Measurements from ENCODE around the gene FLNB. TPM values are rescaled to one million over a fixed set of nuclear protein-coding genes. Genes with fewer than 3 reads are reported as not detected.

Gene FLNB
- total RNA-seq, 2 experiments from 2014 or later, result 39.7 to 42.1 TPM

DNA sequence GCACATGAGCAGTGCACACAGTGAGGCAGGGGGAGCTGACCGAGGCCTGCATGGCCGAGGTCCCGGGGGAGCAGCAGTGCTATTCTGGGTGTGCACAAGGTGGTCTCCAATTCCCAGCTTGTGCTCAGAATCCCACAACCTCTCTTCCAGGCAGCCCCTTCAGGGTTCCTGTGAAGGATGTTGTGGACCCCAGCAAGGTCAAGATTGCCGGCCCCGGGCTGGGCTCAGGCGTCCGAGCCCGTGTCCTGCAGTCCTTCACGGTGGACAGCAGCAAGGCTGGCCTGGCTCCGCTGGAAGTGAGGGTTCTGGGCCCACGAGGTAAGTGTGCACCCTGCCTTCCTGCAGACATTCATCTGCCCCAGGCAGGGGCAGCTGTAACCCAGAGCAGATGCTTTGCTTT, 122.4 kb downstream of the FLNB start:
- peaks cover 7% of the 10 kb centered on the region for H3K4me1 ChIP-seq (ENCODE audit: insufficient read depth, low read length)
- Mint-ChIP-seq H3K27me3 (no peaks in the 10 kb centered on the region), H3K27ac (no peak overlapping the region), H3K36me3 (ENCODE audit: low read depth) (peaks cover 95% of the 10 kb centered on the region), H3K4me1 (ENCODE audit: low read depth) (no peaks in the 10 kb centered on the region), H3K9me3 (no peaks in the 10 kb centered on the region), H3K4me3 (no peak overlapping the region)
- TF ChIP-seq, protein P1, sequence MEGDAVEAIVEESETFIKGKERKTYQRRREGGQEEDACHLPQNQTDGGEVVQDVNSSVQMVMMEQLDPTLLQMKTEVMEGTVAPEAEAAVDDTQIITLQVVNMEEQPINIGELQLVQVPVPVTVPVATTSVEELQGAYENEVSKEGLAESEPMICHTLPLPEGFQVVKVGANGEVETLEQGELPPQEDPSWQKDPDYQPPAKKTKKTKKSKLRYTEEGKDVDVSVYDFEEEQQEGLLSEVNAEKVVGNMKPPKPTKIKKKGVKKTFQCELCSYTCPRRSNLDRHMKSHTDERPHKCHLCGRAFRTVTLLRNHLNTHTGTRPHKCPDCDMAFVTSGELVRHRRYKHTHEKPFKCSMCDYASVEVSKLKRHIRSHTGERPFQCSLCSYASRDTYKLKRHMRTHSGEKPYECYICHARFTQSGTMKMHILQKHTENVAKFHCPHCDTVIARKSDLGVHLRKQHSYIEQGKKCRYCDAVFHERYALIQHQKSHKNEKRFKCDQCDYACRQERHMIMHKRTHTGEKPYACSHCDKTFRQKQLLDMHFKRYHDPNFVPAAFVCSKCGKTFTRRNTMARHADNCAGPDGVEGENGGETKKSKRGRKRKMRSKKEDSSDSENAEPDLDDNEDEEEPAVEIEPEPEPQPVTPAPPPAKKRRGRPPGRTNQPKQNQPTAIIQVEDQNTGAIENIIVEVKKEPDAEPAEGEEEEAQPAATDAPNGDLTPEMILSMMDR (IDR thresholded peaks at IDR 0.05), result no peak
- no peak for DNase-seq
- no peak overlapping the region for H3K4me3 ChIP-seq (ENCODE audit: low read length)
- no peaks in the 10 kb centered on the region for H3K9me3 ChIP-seq (ENCODE audit: control insufficient read depth in 1 of 2, insufficient read depth in 1 of 2, low read length in 2 of 2)
- intact Hi-C loops (cut with DNase I, micrococcal nuclease), result no loop called here
- ChIA-PET POLR2A (interaction anchor here (1.9 kb wide), 1 partner anchor 14 kb away, joined by 5 read pairs; no protein-coding TSS in a partner anchor), CTCF (no interaction called here)
- H3K27ac ChIP-seq (ENCODE audit: low read depth in 1 of 2, low read length in 2 of 2), result no peak overlapping the region
- no peak for ATAC-seq (ENCODE audit: poor library complexity)
- peaks cover 39% of the 10 kb centered on the region for H3K36me3 ChIP-seq (ENCODE audit: insufficient read depth, low read length)
- no peaks in the 10 kb centered on the region for H3K27me3 ChIP-seq (ENCODE audit: control insufficient read depth in 1 of 2, insufficient read depth in 2 of 2, low read length in 2 of 2)

DNA sequence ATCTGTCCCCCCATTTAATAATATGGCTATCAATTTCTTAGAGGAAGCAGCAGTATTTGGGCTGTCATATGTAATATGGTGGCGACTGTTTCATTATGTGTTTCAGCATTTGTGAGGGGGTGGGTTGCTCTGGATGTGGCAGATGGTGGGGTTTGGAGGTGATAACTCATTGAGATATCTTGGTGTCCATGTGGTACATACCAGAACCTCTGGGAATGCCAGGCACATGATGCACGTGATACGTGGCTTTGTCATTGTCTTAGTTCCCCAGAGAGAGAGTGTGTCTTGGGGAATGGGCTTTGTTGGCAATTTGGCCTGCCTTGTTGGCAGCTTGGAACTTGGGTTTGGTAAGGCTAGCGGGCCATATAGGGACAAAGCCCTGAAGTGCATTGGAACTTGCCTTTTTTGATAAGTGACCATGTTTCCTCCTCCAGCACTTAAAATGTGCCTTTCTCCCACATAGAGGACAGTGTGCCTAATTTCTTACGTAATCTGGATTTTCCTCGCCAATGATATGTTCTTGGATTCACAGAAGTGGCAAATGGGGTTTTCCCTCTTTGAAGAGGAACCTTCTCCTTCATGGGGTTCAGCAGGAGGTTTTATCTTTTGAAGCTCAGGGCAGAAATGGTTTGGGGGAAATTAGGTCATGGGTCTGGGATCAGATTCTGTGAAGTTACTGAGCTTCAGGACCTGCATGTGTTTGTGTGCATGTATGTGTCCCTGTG, 123.0 kb downstream of the FLNB start:
- H3K36me3 ChIP-seq (ENCODE audit: insufficient read depth, low read length), result peaks cover 39% of the 10 kb centered on the region
- ATAC-seq (ENCODE audit: poor library complexity), result no peak
- intact Hi-C loops (cut with DNase I, micrococcal nuclease), result no loop called here
- no peaks in the 10 kb centered on the region for H3K9me3 ChIP-seq (ENCODE audit: control insufficient read depth in 1 of 2, insufficient read depth in 1 of 2, low read length in 2 of 2)
- no peak overlapping the region for H3K27ac ChIP-seq (ENCODE audit: low read depth in 1 of 2, low read length in 2 of 2)
- CTCF ChIA-PET, result no interaction called here
- no peak overlapping the region for H3K4me3 Mint-ChIP-seq
- H3K4me1 Mint-ChIP-seq (ENCODE audit: low read depth), result no peaks in the 10 kb centered on the region
- POLR2A ChIA-PET, result interaction anchor here (1.9 kb wide), 1 partner anchor 15 kb away, joined by 5 read pairs; no protein-coding TSS in a partner anchor
- peaks cover 95% of the 10 kb centered on the region for H3K36me3 Mint-ChIP-seq (ENCODE audit: low read depth)
- DNase-seq, result no peak
- H3K27ac Mint-ChIP-seq, result no peak overlapping the region
- H3K4me3 ChIP-seq (ENCODE audit: low read length), result no peak overlapping the region
- TF ChIP-seq, protein P1 (IDR thresholded peaks at IDR 0.05), result no peak
- H3K27me3 Mint-ChIP-seq, result no peaks in the 10 kb centered on the region
- no peaks in the 10 kb centered on the region for H3K27me3 ChIP-seq (ENCODE audit: control insufficient read depth in 1 of 2, insufficient read depth in 2 of 2, low read length in 2 of 2)
- no peaks in the 10 kb centered on the region for H3K9me3 Mint-ChIP-seq
- H3K4me1 ChIP-seq (ENCODE audit: insufficient read depth, low read length), result peaks cover 7% of the 10 kb centered on the region

DNA sequence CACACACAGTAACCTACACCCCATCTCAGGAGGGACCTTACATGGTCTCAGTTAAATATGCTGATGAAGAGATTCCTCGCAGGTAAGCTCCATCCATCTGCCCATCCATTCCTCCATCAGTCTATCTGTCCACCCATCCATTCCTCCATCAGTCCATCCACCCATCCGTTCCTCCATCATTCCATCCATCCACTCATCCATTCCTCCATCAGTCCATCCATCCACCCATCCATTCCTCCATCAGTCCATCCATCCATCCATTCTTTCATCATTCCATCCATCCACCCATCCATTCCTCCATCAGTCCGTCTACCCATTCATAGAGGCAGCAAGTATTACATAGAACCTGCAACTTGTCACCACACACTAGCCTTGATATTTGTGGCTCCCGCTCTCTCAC, 124.6 kb downstream of the FLNB start:
- ATAC-seq (ENCODE audit: poor library complexity) (no peak), DNase-seq (no peak)
- Mint-ChIP-seq H3K4me3 (no peak overlapping the region), H3K9me3 (no peaks in the 10 kb centered on the region), H3K36me3 (ENCODE audit: low read depth) (peaks cover 97% of the 10 kb centered on the region), H3K27ac (no peak overlapping the region), H3K4me1 (ENCODE audit: low read depth) (no peaks in the 10 kb centered on the region), H3K27me3 (no peaks in the 10 kb centered on the region)
- Histone ChIP-seq H3K4me1 (ENCODE audit: insufficient read depth, low read length) (peaks cover 7% of the 10 kb centered on the region), H3K9me3 (ENCODE audit: control insufficient read depth in 1 of 2, insufficient read depth in 1 of 2, low read length in 2 of 2) (no peaks in the 10 kb centered on the region), H3K4me3 (ENCODE audit: low read length) (no peak overlapping the region), H3K27me3 (ENCODE audit: control insufficient read depth in 1 of 2, insufficient read depth in 2 of 2, low read length in 2 of 2) (no peaks in the 10 kb centered on the region), H3K27ac (ENCODE audit: low read depth in 1 of 2, low read length in 2 of 2) (no peak overlapping the region), H3K36me3 (ENCODE audit: insufficient read depth, low read length) (peaks cover 49% of the 10 kb centered on the region)
- POLR2A ChIA-PET, result no interaction called here
- CTCF ChIA-PET, result no interaction called here
- TF ChIP-seq, protein P1 (IDR thresholded peaks at IDR 0.05), result no peak
- intact Hi-C loops (cut with DNase I, micrococcal nuclease), result no loop called here
